ENCODE data around the gene VOPP1.

DNA sequence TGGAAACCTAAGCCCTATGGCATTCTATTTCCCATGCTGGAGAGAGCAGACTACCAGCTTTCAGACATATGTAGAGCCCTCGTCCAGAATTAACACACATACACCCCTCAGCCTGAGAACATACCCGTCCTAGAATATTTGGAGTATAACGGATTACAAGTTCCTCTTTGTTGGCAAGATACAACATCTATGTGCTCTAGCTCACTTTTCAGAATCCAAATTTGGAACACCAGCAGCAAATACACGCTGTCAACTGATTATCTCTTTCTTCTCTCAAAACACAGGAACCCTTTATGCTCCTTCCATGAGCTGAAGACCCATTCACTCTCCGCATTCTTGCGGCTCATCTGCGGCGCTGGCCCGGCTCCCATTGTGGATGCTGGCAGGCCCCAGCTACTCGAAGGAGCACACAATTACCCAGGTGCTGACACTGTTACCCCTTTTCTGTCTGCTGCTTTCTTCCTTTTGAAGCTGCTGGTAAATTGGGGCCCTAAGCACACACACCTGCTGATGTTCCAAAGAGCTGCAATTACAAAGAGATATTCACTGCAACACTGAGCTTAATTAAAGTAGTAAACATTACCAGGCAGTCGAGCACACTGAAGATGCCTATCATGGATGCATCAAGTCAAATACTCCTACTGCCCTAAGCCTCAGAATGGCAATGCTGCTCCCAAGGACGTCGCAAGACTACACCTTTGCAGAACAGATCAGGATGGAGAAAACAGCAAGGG, 70.0 kb downstream of the VOPP1 start:
- no peak for TF ChIP-seq EZH2 (IDR thresholded peaks at IDR 0.05; ENCODE audit: borderline replicate concordance, low read depth, low read length, severe bottlenecking)
- TF ChIP-seq, protein P1, sequence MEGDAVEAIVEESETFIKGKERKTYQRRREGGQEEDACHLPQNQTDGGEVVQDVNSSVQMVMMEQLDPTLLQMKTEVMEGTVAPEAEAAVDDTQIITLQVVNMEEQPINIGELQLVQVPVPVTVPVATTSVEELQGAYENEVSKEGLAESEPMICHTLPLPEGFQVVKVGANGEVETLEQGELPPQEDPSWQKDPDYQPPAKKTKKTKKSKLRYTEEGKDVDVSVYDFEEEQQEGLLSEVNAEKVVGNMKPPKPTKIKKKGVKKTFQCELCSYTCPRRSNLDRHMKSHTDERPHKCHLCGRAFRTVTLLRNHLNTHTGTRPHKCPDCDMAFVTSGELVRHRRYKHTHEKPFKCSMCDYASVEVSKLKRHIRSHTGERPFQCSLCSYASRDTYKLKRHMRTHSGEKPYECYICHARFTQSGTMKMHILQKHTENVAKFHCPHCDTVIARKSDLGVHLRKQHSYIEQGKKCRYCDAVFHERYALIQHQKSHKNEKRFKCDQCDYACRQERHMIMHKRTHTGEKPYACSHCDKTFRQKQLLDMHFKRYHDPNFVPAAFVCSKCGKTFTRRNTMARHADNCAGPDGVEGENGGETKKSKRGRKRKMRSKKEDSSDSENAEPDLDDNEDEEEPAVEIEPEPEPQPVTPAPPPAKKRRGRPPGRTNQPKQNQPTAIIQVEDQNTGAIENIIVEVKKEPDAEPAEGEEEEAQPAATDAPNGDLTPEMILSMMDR (IDR thresholded peaks at IDR 0.05; ENCODE audit: extremely low read depth in 1 of 2, insufficient read depth in 1 of 2, low read depth in 1 of 2, low read length in 2 of 2) = no peak
- no peak for TF ChIP-seq MYC (IDR thresholded peaks at IDR 0.05; ENCODE audit: low read depth, low read length)
- TF ChIP-seq, protein P2, sequence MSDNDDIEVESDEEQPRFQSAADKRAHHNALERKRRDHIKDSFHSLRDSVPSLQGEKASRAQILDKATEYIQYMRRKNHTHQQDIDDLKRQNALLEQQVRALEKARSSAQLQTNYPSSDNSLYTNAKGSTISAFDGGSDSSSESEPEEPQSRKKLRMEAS (IDR thresholded peaks at IDR 0.05; ENCODE audit: insufficient read depth, insufficient read length) = no peak
- no peak for TF ChIP-seq POLR2A (IDR thresholded peaks at IDR 0.05; ENCODE audit: low read depth, low read length)
- no peak for TF ChIP-seq GATA2 (IDR thresholded peaks at IDR 0.05; ENCODE audit: insufficient read depth, insufficient read length, low read depth, low read length)
